ENCODE data around the gene SEZ6L2. TPM values are rescaled to one million over a fixed set of nuclear protein-coding genes. Genes with fewer than 3 reads are reported as not detected.

SEZ6L2 gene
- total and polyA plus RNA-seq, 2 of the 8 experiments (the other 6 are each of a cell fraction or from before 2014, with no cell fraction given), result 43.5 to 47.7 TPM

GRCh38 chr16:29857133-29857760 lies 42.1 kb downstream of the SEZ6L2 start:
- H3K9ac ChIP-seq (replicated peaks in 1 of 4; ENCODE audit: extremely low read depth in 1 of 4, low read depth in 3 of 4, low read length in 3 of 4), result no peak overlapping the region
- DNase-seq (ENCODE audit: low read depth in 1 of 2, low spot score in 2 of 2) (no peak), FAIRE-seq (no peak)
- no peak overlapping the region for H2BK20ac ChIP-seq (ENCODE audit: low read length)
- peaks cover 0 to 5% of the 10 kb centered on the region in 2 experiments for H4K20me1 ChIP-seq (replicated peaks in 1 of 2; ENCODE audit: control insufficient read depth in 1 of 2, insufficient read depth in 2 of 2, low read length in 2 of 2)
- peaks cover 0 to 11% (median 6%) of the 10 kb centered on the region in 4 experiments; a peak in 5 of 8 replicates for H3K36me3 ChIP-seq (ENCODE audit: control insufficient read depth in 2 of 4, insufficient read depth in 4 of 4, low read length in 3 of 4)
- WGBS, 2 experiments (ENCODE audit: extremely low coverage in 1 of 2, insufficient coverage in 1 of 2, insufficient read length in 1 of 2, insufficient replicate concordance in 2 of 2, low coverage in 1 of 2, low lambda C conversion rate in 2 of 2, missing lambda C conversion rate in 1 of 2), result 90% methylated on average over 7 of the region's 7 CpGs; no CpG with 5 or more reads in 1 of the 2 experiments
- H2BK5ac ChIP-seq (ENCODE audit: low read depth, low read length), result no peak overlapping the region
- POLR2A ChIA-PET (ENCODE audit: partially characterized antibody), result interaction anchor here (0.7 to 2.5 kb wide), 5 partner anchors 12 to 138 kb away, joined by 3 to 7 read pairs (median 6); partner anchors contain the start of genes HIRIP3 and INO80E
- H2BK120ac ChIP-seq (replicated peaks; ENCODE audit: low read depth, low read length), result no peak overlapping the region
- no peak overlapping the region for H3K14ac ChIP-seq (ENCODE audit: insufficient read length)
- H3K4me3 ChIP-seq (ENCODE audit: extremely low read depth in 1 of 4, insufficient read depth in 2 of 4, low read depth in 3 of 4, low read length in 4 of 4), result no peak overlapping the region
- H3K27me3 ChIP-seq (replicated peaks in 1 of 4; ENCODE audit: control insufficient read depth in 3 of 4, extremely low read depth in 1 of 4, insufficient read depth in 3 of 4, low read length in 3 of 4), result no peaks in the 10 kb centered on the region
- no peak overlapping the region for H4K8ac ChIP-seq (ENCODE audit: extremely low read depth, insufficient read depth, low read length)
- no peak overlapping the region for H3K4me2 ChIP-seq (ENCODE audit: insufficient read depth in 1 of 2, low read depth in 2 of 2, low read length in 2 of 2)
- peaks cover 0 to 9% of the 10 kb centered on the region in 2 experiments; a peak in 2 of 4 replicates for H3K79me2 ChIP-seq (ENCODE audit: control insufficient read depth in 1 of 2, insufficient read depth in 2 of 2, low read length in 2 of 2)
- H2BK12ac ChIP-seq (ENCODE audit: low read depth, low read length), result no peak overlapping the region
- no peak overlapping the region for H3K4ac ChIP-seq (replicated peaks; ENCODE audit: insufficient read length, low read depth, low read length)
- H3K23ac ChIP-seq (ENCODE audit: insufficient read length), result no peak overlapping the region
- H4K5ac ChIP-seq (ENCODE audit: insufficient read length, low read depth, low read length), result no peak overlapping the region
- H3K23me2 ChIP-seq (ENCODE audit: low read depth, low read length), result peaks cover 2% of the 10 kb centered on the region; the same call in 1 of the 2 replicates
- no peak overlapping the region for H3K18ac ChIP-seq (ENCODE audit: extremely low read depth, low read length)
- H3K9me3 ChIP-seq (ENCODE audit: insufficient read depth in 2 of 2, low read depth in 1 of 2, low read length in 1 of 2), result no peaks in the 10 kb centered on the region
- H2AFZ ChIP-seq (ENCODE audit: low read length), result no peak overlapping the region
- no peak overlapping the region for H3K56ac ChIP-seq (replicated peaks; ENCODE audit: insufficient read length, low read depth, low read length)
- no peak overlapping the region for H2AK5ac ChIP-seq (ENCODE audit: low read depth, low read length)
- H4K91ac ChIP-seq (replicated peaks; ENCODE audit: insufficient read length, low read length), result no peak overlapping the region
- no peak overlapping the region for H3K27ac ChIP-seq (ENCODE audit: low read depth, low read length)
- CTCF ChIA-PET (ENCODE audit: partially characterized antibody), result interaction anchor here (1.1 to 15.0 kb wide), 5 partner anchors 9 to 149 kb away, joined by 4 to 212 read pairs (median 7); partner anchors contain the start of genes MVP and PAGR1
- no peaks in the 10 kb centered on the region for H3K4me1 ChIP-seq (replicated peaks in 1 of 4; ENCODE audit: control insufficient read depth in 3 of 4, insufficient read depth in 4 of 4, low read length in 3 of 4)
- H2BK15ac ChIP-seq (ENCODE audit: low read length), result no peak overlapping the region
- peaks cover 9% of the 10 kb centered on the region for H3K79me1 ChIP-seq (ENCODE audit: low read depth, low read length)
- TF ChIP-seq, protein P1, sequence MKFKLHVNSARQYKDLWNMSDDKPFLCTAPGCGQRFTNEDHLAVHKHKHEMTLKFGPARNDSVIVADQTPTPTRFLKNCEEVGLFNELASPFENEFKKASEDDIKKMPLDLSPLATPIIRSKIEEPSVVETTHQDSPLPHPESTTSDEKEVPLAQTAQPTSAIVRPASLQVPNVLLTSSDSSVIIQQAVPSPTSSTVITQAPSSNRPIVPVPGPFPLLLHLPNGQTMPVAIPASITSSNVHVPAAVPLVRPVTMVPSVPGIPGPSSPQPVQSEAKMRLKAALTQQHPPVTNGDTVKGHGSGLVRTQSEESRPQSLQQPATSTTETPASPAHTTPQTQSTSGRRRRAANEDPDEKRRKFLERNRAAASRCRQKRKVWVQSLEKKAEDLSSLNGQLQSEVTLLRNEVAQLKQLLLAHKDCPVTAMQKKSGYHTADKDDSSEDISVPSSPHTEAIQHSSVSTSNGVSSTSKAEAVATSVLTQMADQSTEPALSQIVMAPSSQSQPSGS (IDR thresholded peaks at IDR 0.05; ENCODE audit: low read length), result no peak
- no peak for TF ChIP-seq GABPA (IDR thresholded peaks at IDR 0.05; ENCODE audit: borderline replicate concordance, insufficient read depth, low read length)
- no peak for TF ChIP-seq SIRT6 (IDR thresholded peaks at IDR 0.05; ENCODE audit: low read length)
- TF ChIP-seq, protein P2, sequence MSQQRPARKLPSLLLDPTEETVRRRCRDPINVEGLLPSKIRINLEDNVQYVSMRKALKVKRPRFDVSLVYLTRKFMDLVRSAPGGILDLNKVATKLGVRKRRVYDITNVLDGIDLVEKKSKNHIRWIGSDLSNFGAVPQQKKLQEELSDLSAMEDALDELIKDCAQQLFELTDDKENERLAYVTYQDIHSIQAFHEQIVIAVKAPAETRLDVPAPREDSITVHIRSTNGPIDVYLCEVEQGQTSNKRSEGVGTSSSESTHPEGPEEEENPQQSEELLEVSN (IDR thresholded peaks at IDR 0.05), result no peak
- TF ChIP-seq BCL11A (IDR thresholded peaks at IDR 0.05; ENCODE audit: low read depth in 2 of 2, low read length in 2 of 2), result no peak
- no peak for TF ChIP-seq NANOG (IDR thresholded peaks at IDR 0.05; ENCODE audit: insufficient read depth, low read depth, low read length, poor library complexity, severe bottlenecking)
- TF ChIP-seq POU5F1 (IDR thresholded peaks at IDR 0.05; ENCODE audit: low read depth, low read length), result no peak
- no peak for TF ChIP-seq YY1 (IDR thresholded peaks at IDR 0.05; ENCODE audit: low read depth, low read length)
